GM19467 (cell line): ENCODE measurements around the gene BDP1.
"Not testable (repeated sequence)": the region's sequence is repeated elsewhere in the genome, so short reads cannot be mapped to it uniquely, and the experiment has no call there.

ENCODE experiments used
- ATAC-seq: cut with Tn5 transposase; IDR thresholded peaks from one replicate; pipeline ENCODE4 v1.9.1; 2021; ENCODE audit warnings: mild to moderate bottlenecking, moderate library complexity; ENCODE audit not compliant: unreplicated experiment

BDP1 gene

DNA sequence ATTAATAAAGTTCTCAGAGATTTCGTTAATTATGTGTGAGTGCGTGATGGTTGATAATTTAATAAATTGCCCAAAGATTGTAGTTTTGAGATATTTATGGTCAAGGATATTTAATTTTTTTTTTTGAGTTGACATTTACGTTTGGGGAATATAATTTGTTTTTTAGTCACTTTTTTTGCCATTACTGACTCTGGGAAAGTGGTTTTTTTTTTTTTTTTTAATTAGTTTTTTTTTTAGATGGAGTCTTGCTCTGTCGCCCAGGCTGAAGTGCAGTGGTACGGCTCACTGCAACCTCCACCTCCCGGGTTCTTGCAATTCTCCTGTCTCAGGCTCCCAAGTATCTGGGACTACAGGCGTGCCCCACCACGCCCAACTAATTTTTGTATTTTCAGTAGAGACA lies 1.7 kb downstream of the BDP1 start:
- ATAC-seq = no peak

- ATAC-seq = no peak
These were observed 5.2 kb downstream of the BDP1 start for GRCh38 chr5:71460693-71461092.

DNA sequence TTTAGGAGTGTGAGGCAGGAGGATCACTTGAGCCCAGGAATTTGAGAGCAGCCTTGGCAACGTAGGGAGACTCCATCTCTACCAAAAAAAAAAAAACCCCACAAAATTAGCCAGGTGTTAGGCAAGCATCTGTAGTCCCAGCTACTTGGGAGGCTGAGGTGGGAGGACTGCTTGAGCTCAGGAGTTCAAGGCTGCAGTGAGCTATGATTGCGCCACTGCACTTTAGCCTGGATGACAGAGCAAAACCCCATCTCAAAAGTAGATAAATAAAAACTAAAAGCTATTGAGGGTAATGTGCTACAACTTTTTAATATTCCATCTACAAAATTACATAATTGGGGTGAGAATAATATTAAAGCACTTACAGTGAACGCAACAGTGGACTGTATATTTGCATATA lies 5.9 kb downstream of the BDP1 start:
- ATAC-seq = no peak

DNA sequence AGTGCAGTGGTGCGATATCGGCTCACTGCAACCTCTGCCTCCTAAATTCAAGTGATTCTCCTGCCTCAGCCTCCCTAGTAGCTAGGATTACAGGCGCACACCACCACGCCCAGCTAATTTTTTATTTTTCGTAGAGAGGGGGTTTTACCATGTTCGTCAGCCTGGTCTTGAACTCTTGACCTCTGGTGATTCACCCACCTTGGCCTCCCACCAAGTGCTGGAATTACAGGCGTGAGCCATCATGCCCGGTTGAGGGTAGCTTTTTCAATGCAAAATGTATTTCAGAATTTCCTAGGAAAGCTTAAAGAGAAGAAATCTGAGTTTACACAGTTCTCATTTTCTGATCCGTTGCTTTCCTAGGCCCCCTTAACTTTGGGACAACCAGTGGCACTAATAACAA lies 15.7 kb downstream of the BDP1 start:
- no peak for ATAC-seq

DNA sequence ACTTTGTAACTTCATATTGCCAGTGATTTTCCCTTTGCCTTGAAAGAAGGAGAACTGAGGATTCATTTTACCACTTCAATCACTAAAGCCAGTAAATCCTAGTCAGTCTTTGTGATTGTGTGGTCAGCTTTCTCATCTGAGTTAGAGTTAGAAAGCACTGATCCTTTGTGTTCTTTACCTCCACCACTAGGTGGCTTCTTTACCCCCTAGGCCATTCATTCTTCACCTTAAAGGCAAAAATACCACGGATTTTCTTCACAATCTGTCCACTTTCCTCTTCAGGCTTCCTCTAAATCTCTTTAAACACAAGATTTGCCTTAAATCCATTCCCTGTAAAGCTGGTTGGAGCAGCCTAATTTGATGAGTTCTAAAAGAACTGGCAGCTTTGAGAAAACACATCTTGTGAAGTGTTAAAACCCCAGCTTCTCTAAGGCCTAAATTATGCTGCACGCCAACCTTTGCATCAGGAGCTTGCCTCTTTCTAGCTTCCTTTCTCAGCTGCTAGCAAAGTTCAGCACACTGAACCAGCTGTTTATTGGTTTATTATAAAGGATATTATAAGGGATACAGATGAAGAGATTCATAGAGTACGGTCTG lies 20.4 kb downstream of the BDP1 start:
- ATAC-seq = no peak

DNA sequence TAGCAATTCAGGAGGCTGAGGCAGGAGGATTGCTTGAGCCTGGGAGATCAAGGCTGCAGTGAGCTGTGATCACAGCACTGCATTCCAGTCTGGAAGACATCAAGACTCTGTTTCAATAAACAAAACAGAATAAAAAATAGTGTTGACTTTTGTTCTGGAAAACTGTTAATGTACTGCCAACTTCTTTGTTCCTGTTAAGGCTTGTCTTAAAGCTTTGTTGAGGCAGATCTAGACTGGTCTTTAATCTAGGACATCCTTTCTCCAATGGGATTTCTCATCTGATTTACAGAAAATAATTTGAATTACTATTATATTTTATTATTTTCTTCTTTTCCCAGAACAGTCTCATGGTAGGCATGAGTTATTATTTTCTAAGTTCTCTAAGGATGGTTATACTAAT lies 26.0 kb downstream of the BDP1 start:
- ATAC-seq = no peak

- ATAC-seq = no peak
These were observed 26.7 kb downstream of the BDP1 start for GRCh38 chr5:71482132-71482531.

GRCh38 chr5:71483355-71483754 lies 27.9 kb downstream of the BDP1 start:
- no peak for ATAC-seq

- no peak for ATAC-seq
These were observed 37.6 kb downstream of the BDP1 start for GRCh38 chr5:71492817-71493615.

GRCh38 chr5:71494202-71494601 lies 38.8 kb downstream of the BDP1 start:
- ATAC-seq = not testable (repeated sequence)

- ATAC-seq = not testable (repeated sequence)
These were observed 43.3 kb downstream of the BDP1 start for GRCh38 chr5:71498756-71499155.

DNA sequence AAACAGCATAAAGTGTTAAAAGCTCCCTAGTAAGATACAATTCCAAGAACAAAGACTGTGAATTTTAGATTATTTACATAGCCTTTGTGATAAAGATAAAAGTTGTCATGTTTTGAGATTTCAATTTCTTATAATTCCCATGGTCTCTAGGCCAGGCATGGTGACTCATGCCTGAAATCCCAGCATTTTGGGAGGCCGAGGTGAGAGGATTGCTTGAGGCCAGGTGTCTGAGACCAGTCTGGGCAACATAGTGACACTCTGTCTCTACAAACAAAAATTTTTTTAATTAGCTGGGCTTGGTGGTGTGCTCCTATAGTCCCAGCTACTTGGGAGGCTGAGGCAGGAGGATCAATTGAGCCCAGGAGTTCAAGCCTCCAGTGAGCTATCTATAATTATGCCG lies 48.1 kb downstream of the BDP1 start:
- ATAC-seq = no peak

GRCh38 chr5:71522151-71522550 lies 66.7 kb downstream of the BDP1 start:
- ATAC-seq = no peak

GRCh38 chr5:71525611-71526010 lies 70.2 kb downstream of the BDP1 start:
- ATAC-seq = not testable (repeated sequence)

- no peak for ATAC-seq
These were observed 72.8 kb downstream of the BDP1 start for GRCh38 chr5:71528206-71528605.

GRCh38 chr5:71529682-71530081 lies 74.2 kb downstream of the BDP1 start:
- ATAC-seq = no peak

- ATAC-seq = no peak
These were observed 77.7 kb downstream of the BDP1 start for GRCh38 chr5:71533142-71533541.

GRCh38 chr5:71533615-71534014 lies 78.2 kb downstream of the BDP1 start:
- ATAC-seq = no peak

DNA sequence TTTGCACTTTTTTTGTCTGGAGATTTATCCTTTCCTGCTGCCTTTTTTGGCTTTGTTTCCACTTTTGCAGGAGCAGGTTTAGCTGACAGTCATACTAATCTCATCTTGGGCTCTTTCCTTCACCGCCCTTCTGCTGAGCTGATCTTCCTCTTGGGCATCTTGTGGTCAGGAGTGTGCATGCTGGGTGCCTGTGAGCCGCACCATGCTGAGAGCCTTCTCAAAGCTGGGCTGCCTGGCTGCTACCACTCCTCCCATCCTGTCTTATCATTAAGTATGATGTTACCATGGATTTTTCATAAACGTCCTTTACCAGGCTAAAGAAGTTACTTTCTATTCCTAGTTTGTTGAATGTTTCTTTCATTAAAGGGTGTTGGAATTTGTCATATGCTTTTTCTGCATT lies 82.2 kb downstream of the BDP1 start:
- ATAC-seq = no peak

GRCh38 chr5:71550885-71551284 lies 95.4 kb downstream of the BDP1 start:
- ATAC-seq = not testable (repeated sequence)

DNA sequence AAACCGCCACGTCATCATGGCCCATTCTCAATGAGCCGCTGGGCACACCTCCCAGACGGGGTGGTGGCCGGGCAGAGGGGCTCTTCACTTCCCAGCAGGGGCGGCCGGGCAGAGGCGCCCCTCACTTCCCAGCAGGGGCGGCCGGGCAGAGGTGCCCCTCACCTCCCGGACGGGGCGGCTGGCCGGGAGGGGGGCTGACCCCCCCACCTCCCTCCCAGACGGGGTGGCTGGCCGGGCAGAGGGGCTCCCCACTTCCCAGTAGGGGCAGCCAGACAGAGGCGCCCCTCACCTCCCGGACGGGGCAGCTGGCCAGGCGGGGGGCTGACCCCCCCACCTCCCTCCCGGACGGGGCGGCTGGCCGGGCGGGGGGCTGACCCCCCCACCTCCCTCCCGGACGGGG lies 96.1 kb downstream of the BDP1 start:
- not testable (repeated sequence) for ATAC-seq

DNA sequence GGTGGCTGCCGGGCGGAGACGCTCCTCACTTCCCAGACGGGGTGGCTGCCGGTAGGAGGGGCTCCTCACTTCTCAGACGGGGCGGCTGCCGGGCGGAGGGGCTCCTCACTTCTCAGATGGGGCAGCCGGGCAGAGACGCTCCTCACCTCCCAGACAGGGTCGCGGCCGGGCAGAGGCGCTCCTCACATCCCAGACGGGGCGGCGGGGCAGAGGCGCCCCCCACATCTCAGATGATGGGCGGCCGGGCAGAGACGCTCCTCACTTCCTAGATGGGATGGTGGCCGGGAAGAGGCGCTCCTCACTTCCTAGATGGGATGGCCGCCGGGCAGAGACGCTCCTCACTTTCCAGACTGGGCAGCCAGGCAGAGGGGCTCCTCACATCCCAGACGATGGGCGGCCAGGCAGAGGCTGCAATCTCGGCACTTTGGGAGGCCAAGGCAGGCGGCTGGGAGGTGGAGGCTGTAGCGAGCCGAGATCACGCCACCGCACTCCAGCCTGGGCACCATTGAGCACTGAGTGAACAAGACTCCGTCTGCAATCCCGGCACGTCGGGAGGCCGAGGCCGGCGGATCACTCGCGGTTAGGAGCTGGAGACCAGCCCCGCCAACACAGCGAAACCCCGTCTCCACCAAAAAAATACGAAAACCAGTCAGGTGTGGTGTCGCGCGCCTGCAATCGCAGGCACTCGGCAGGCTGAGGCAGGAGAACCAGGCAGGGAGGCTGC lies 96.7 kb downstream of the BDP1 start:
- ATAC-seq = not testable (repeated sequence)
